Testis (tissue), 2 donors: ENCODE measurements around the gene NUP42.

ENCODE experiments used
- POLR2A ChIP-seq: fragments of 450-650 bp; IDR thresholded peaks from one replicate; pipeline ENCODE4 v1.6.1; 2017; ENCODE audit warnings: antibody characterized with exemption, mild to moderate bottlenecking, moderate library complexity
- TF ChIP-seq, protein P1 (sequence below), 3 experiments: fragments of 450-650 bp in 2 of 3; fragments of 200-600 bp in 1 of 3; sonication (generic) in 1 of 3; IDR thresholded peaks; one replicate each; pipeline ENCODE4 v1.5.1; 2016 to 2019; ENCODE audit warnings: antibody characterized with exemption in 3 of 3, mild to moderate bottlenecking in 2 of 3, moderate library complexity in 1 of 3

DNA sequence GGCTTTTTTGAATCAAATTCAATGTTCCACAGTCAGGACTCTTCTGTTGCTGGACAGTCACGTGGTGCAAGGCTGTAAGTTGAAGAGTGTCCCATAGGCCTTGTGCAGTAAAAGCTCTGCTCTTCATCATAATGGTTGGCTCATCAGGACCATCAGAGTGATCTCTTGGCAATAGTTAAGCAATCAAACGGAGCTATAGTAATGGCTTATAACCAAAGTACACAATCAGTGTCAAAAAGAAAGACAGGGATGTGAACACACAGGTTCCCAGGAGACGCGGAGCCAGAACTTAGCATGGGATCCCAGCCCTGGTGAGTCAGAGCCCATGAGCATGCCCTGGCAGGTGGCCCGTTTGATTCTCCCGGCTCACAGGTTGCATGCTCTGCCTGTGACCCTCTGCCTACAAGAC is 54.0 kb downstream of the NUP42 start:
- TF ChIP-seq, protein P1, sequence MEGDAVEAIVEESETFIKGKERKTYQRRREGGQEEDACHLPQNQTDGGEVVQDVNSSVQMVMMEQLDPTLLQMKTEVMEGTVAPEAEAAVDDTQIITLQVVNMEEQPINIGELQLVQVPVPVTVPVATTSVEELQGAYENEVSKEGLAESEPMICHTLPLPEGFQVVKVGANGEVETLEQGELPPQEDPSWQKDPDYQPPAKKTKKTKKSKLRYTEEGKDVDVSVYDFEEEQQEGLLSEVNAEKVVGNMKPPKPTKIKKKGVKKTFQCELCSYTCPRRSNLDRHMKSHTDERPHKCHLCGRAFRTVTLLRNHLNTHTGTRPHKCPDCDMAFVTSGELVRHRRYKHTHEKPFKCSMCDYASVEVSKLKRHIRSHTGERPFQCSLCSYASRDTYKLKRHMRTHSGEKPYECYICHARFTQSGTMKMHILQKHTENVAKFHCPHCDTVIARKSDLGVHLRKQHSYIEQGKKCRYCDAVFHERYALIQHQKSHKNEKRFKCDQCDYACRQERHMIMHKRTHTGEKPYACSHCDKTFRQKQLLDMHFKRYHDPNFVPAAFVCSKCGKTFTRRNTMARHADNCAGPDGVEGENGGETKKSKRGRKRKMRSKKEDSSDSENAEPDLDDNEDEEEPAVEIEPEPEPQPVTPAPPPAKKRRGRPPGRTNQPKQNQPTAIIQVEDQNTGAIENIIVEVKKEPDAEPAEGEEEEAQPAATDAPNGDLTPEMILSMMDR (IDR thresholded peaks at IDR 0.05), result no peak
- TF ChIP-seq POLR2A, result no peak
